HG03045 (cell line): ENCODE results near the gene TAS2R14.

Experiments
- ATAC-seq: cut with Tn5 transposase; IDR thresholded peaks from one replicate; pipeline ENCODE4 v1.9.1; 2021; ENCODE audit warnings: mild to moderate bottlenecking, moderate library complexity; ENCODE audit not compliant: unreplicated experiment

TAS2R14 gene

GRCh38 chr12:10939163-10939562, at the start of gene TAS2R14:
Gene TAS2R14, minus strand, starts transcription at chr12:10939263. Its CDS starts 56 bp downstream, at chr12:10939207.
- no peak for ATAC-seq

- no peak for ATAC-seq
Measured at GRCh38 chr12:10986812-10987211, 47.7 kb upstream of the TAS2R14 start, which contains the start of gene TAS2R50. Gene TAS2R50, minus strand, starts transcription at chr12:10986912. Its CDS starts 52 bp downstream, at chr12:10986860.

GRCh38 chr12:10982244-10982643, 43.2 kb upstream of the TAS2R14 start:
- no peak for ATAC-seq

GRCh38 chr12:10974965-10975364, 35.9 kb upstream of the TAS2R14 start:
- ATAC-seq = no peak

- no peak for ATAC-seq
Measured at GRCh38 chr12:10968765-10969456, 29.8 kb upstream of the TAS2R14 start.

GRCh38 chr12:10967409-10967808, 28.3 kb upstream of the TAS2R14 start:
- ATAC-seq = no peak

GRCh38 chr12:10966314-10966713, 27.3 kb upstream of the TAS2R14 start:
- ATAC-seq = no peak

GRCh38 chr12:10965476-10965875, 26.4 kb upstream of the TAS2R14 start:
- no peak for ATAC-seq

GRCh38 chr12:10960211-10960610, 21.1 kb upstream of the TAS2R14 start:
- ATAC-seq = no peak

- ATAC-seq = no peak
Measured at GRCh38 chr12:10959804-10960203, 20.7 kb upstream of the TAS2R14 start.

- no peak for ATAC-seq
Measured at GRCh38 chr12:10957741-10958140, 18.7 kb upstream of the TAS2R14 start.

- no peak for ATAC-seq
Measured at GRCh38 chr12:10956085-10956484, 17.0 kb upstream of the TAS2R14 start.

- no peak for ATAC-seq
Measured at GRCh38 chr12:10952645-10953044, 13.6 kb upstream of the TAS2R14 start.

GRCh38 chr12:10943167-10943566, 4.1 kb upstream of the TAS2R14 start:
- no peak for ATAC-seq

GRCh38 chr12:10941916-10942607, 3.0 kb upstream of the TAS2R14 start:
- no peak for ATAC-seq

- no peak for ATAC-seq
Measured at GRCh38 chr12:10941369-10941768, 2.3 kb upstream of the TAS2R14 start.

- no peak for ATAC-seq
Measured at GRCh38 chr12:10940389-10940788, 1.3 kb upstream of the TAS2R14 start.

GRCh38 chr12:10936506-10936905, 2.6 kb downstream of the TAS2R14 start:
- no peak for ATAC-seq

- no peak for ATAC-seq
Measured at GRCh38 chr12:10928746-10929286, 10.2 kb downstream of the TAS2R14 start, which contains the start of gene PRH2. Gene PRH2, plus strand, starts transcription at chr12:10929236. Its CDS starts 38 bp downstream, at chr12:10929274.

GRCh38 chr12:10926269-10926668, 12.8 kb downstream of the TAS2R14 start:
- ATAC-seq = no peak

- no peak for ATAC-seq
Measured at GRCh38 chr12:10919809-10920208, 19.3 kb downstream of the TAS2R14 start.

GRCh38 chr12:10910380-10910779, 28.7 kb downstream of the TAS2R14 start:
- no peak for ATAC-seq
